K562 (cell line): ENCODE measurements around the gene TRPV5. TPM values are rescaled to one million over a fixed set of nuclear protein-coding genes. Genes with fewer than 3 reads are reported as not detected.

ENCODE experiments used
- ARID3A ChIP-seq: IDR thresholded peaks from 2 replicates; pipeline ENCODE4 v1.6.1; 2012; ENCODE audit warnings: low read depth, low read length, improper control_type of control experiment, borderline replicate concordance
- DPF2 ChIP-seq: fragments of 450-650 bp; IDR thresholded peaks from 2 replicates; pipeline ENCODE4 v1.6.1; 2016
- ELF2 ChIP-seq: fragments of 250-450 bp; sonication (Bioruptor Pico); IDR thresholded peaks from 2 replicates; pipeline ENCODE4 v1.5.0; 2021; ENCODE audit warnings: mild to moderate bottlenecking
- GABPB2 ChIP-seq: fragments of 250-450 bp; sonication (Bioruptor Pico); conservative IDR thresholded peaks from 2 replicates; pipeline ENCODE4 v1.5.1; 2021; ENCODE audit warnings: mild to moderate bottlenecking
- MAZ ChIP-seq, 2 experiments: fragments of 450-650 bp in 1 of 2; sonication (generic) in 1 of 2; formaldehyde crosslinking; IDR thresholded peaks in 1 of 2; conservative IDR thresholded peaks in 1 of 2; 2 replicates each; pipeline versions ENCODE4 v1.4.0 to v1.5.0; 2020; ENCODE audit warnings: mild to moderate bottlenecking in 1 of 2, missing genetic modification reagents in 1 of 2
- MTA1 ChIP-seq: fragments of 450-650 bp; IDR thresholded peaks from 2 replicates; pipeline ENCODE4 v1.6.1; 2017; ENCODE audit warnings: borderline replicate concordance
- RBM15 ChIP-seq: fragments of 200-400 bp; formaldehyde crosslinking; IDR thresholded peaks from 2 replicates; pipeline ENCODE4 v1.6.1; 2018; ENCODE audit warnings: mild to moderate bottlenecking, low read length, moderate library complexity; ENCODE audit not compliant: insufficient read depth
- RREB1 ChIP-seq: fragments of 250-450 bp; sonication (Bioruptor Pico); IDR thresholded peaks from 2 replicates; pipeline ENCODE4 v1.4.0; 2020
- SMARCE1 ChIP-seq: fragments of 450-650 bp; IDR thresholded peaks from 2 replicates; pipeline ENCODE4 v1.7.1; 2016; ENCODE audit warnings: mild to moderate bottlenecking
- THRB ChIP-seq: fragments of 450-650 bp; formaldehyde crosslinking; conservative IDR thresholded peaks from 2 replicates; pipeline ENCODE4 v1.4.0; 2022; ENCODE audit warnings: mild to moderate bottlenecking, missing genetic modification characterization
- ZBTB7A ChIP-seq: IDR thresholded peaks from 2 replicates; pipeline ENCODE4 v1.6.1; 2011; ENCODE audit warnings: low read depth, mild to moderate bottlenecking, low read length, moderate library complexity, borderline replicate concordance; ENCODE audit not compliant: control insufficient read depth
- polyA plus RNA-seq, 8 experiments: library from polyadenylated mRNA; depleted of rRNA in 4 of 8; stranded (reverse) in 5 of 8; unstranded in 3 of 8; fragments of >200 nt; fragmentation: Nextera tagmentation in 2 of 8; fragmentation: Illumina TruSeq in 1 of 8; extraction: Ambion mirVana in 2 of 8; extraction: Trizol in 1 of 8; gene quantifications; 2 replicates each; pipeline versions ENCODE4 v1.2.1 to v1.2.3, GENCODE V29; 2011 to 2014; ENCODE audit warnings: inconsistent platforms in 1 of 8, missing spikeins in 1 of 8
- total RNA-seq, 7 experiments: library from RNA; depleted of rRNA in 6 of 7; stranded (reverse); fragments of >200 nt in 6 of 7; fragmentation: Illumina TruSeq in 2 of 7; extraction: Trizol in 2 of 7; gene quantifications; 2 replicates each; pipeline versions ENCODE4 v1.2.1 to v1.2.3, GENCODE V29; 2011 to 2021; ENCODE audit warnings: low replicate concordance in 1 of 7
- TF ChIP-seq, protein P1 (sequence below), 3 experiments: IDR thresholded peaks in 2 of 3; conservative IDR thresholded peaks in 1 of 3; 2 replicates each; pipeline ENCODE4 v1.5.1; 2011 to 2012; ENCODE audit warnings: low read length in 3 of 3, mild to moderate bottlenecking in 3 of 3, control low read depth in 2 of 3, improper control_type of control experiment in 1 of 3, inconsistent platforms in 1 of 3, low read depth in 1 of 3, mixed read lengths in 1 of 3, moderate library complexity in 1 of 3; ENCODE audit not compliant: insufficient read depth in 2 of 3
- TF ChIP-seq, protein P2 (sequence below): conservative IDR thresholded peaks from 2 replicates; pipeline ENCODE4 v1.6.1; 2011; ENCODE audit warnings: low read depth, mild to moderate bottlenecking, low read length; ENCODE audit not compliant: control insufficient read depth

The TRPV5 gene
- total and polyA plus RNA-seq, 9 of the 15 experiments (the other 6 are each of a cell fraction or from before 2014, with no cell fraction given), result not detected

- peak; percentile 73 for TF ChIP-seq ARID3A
- no peak for TF ChIP-seq ELF2 (CRISPR knock-in tag)
- TF ChIP-seq MTA1, result peak; percentile 66
- TF ChIP-seq, protein P1, sequence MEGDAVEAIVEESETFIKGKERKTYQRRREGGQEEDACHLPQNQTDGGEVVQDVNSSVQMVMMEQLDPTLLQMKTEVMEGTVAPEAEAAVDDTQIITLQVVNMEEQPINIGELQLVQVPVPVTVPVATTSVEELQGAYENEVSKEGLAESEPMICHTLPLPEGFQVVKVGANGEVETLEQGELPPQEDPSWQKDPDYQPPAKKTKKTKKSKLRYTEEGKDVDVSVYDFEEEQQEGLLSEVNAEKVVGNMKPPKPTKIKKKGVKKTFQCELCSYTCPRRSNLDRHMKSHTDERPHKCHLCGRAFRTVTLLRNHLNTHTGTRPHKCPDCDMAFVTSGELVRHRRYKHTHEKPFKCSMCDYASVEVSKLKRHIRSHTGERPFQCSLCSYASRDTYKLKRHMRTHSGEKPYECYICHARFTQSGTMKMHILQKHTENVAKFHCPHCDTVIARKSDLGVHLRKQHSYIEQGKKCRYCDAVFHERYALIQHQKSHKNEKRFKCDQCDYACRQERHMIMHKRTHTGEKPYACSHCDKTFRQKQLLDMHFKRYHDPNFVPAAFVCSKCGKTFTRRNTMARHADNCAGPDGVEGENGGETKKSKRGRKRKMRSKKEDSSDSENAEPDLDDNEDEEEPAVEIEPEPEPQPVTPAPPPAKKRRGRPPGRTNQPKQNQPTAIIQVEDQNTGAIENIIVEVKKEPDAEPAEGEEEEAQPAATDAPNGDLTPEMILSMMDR (IDR thresholded peaks at IDR 0.05 in 2 of 3, conservative IDR thresholded peaks at IDR 0.05 in 1 of 3; ENCODE audit: insufficient read depth in 2 of 3, low read depth in 1 of 3, low read length in 3 of 3), result peak in 2 of 3 experiments; percentile 15 to 16; a peak in 1 of 6 replicates
- TF ChIP-seq MAZ (CRISPR knock-in tag; conservative IDR thresholded peaks at IDR 0.05 in 1 of 2, IDR thresholded peaks at IDR 0.05 in 1 of 2), result peak; percentile 93 to 96
- peak; percentile 91 for TF ChIP-seq SMARCE1
- TF ChIP-seq ZBTB7A, result peak; percentile 92; the same call in 1 of the 2 replicates
- TF ChIP-seq DPF2, result peak; percentile 98
- TF ChIP-seq THRB (CRISPR knock-in tag), result no peak
- TF ChIP-seq RBM15, result no peak
- peak; percentile 43; the same call in 1 of the 2 replicates for TF ChIP-seq RREB1 (CRISPR knock-in tag)
- TF ChIP-seq GABPB2 (CRISPR knock-in tag), result no peak
- TF ChIP-seq, protein P2, sequence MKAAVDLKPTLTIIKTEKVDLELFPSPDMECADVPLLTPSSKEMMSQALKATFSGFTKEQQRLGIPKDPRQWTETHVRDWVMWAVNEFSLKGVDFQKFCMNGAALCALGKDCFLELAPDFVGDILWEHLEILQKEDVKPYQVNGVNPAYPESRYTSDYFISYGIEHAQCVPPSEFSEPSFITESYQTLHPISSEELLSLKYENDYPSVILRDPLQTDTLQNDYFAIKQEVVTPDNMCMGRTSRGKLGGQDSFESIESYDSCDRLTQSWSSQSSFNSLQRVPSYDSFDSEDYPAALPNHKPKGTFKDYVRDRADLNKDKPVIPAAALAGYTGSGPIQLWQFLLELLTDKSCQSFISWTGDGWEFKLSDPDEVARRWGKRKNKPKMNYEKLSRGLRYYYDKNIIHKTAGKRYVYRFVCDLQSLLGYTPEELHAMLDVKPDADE, result no peak; the same call in 1 of the 2 replicates
Measured at GRCh38 chr7:142961973-142962926, 28.7 kb upstream of the TRPV5 start, which contains the start of gene KEL (continued).
